HG03520 (cell line): ENCODE data around the gene RRP7A.
"Not testable (repeated sequence)": the region's sequence is repeated elsewhere in the genome, so short reads cannot be mapped to it uniquely, and the experiment has no call there.

Experiments
- ATAC-seq: cut with Tn5 transposase; IDR thresholded peaks from one replicate; pipeline ENCODE4 v1.9.1; 2021; ENCODE audit warnings: mild to moderate bottlenecking, moderate library complexity; ENCODE audit not compliant: unreplicated experiment

The RRP7A gene

DNA sequence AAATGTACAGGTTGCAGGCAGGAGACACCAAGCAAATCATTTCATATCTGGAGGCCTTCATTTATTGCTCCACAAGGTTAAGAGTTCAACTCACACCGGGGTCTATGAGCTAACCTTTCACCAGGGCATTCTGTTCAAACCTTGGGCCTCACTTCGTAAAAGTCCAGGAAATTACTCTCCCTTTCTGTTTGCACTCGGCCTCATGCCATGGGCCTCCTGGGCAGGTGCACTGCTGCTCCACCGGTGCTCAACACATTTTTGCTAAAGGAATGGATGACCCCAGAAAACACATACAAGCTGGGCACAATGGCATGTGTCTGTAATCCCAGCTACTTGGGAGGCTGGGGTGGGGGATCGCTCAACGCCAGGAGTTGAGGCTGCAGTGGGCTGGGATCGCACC lies 16.6 kb upstream of the RRP7A start:
- ATAC-seq: no peak

DNA sequence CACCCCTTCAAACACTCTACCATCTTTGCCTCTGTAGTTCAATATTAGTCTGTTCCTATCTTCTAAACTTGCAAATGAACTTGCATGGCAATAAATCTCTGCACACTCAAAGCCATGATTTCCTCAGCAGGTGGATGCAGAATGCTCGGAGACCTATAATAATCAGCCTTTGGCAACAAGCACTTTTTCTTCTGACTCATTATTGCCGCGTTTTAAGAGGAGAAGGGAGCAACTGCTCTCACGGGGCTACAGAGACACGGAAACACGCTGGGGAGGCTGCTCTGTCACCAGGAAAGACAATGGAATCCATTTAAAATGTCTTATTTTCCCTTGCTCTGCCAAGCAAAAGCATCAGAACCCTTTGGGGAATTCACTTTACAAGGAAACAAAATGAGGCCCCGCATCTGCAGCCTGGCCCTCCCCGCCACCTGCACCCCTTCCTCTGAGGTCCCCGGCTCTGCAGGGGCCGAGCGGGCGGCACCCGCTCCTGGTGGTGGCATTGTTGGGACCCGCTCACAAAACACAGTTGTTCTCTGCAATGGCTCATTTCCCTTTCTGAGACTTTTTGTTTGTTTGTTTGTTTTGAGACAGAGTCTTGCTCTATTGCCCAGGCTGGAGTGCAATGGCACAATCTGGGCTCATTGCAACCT lies 15.6 kb upstream of the RRP7A start:
- ATAC-seq: not testable (repeated sequence)

DNA sequence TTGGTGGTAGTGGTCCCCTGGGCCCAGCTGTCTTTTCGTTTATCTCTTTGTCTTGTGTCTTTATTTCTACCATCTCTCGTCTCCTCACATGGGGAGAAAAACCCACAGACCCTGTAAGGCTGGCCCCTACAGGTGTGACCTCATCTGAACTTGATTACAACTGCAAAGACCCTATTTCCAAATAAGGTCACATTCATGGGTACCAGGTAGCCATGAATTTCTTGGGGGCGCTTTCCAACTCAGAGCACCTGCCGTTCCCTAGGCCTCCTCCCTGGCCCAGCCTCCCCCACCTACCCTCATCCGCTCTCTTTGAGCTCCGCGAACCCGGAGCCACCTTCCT lies 14.0 kb upstream of the RRP7A start:
- no peak for ATAC-seq

DNA sequence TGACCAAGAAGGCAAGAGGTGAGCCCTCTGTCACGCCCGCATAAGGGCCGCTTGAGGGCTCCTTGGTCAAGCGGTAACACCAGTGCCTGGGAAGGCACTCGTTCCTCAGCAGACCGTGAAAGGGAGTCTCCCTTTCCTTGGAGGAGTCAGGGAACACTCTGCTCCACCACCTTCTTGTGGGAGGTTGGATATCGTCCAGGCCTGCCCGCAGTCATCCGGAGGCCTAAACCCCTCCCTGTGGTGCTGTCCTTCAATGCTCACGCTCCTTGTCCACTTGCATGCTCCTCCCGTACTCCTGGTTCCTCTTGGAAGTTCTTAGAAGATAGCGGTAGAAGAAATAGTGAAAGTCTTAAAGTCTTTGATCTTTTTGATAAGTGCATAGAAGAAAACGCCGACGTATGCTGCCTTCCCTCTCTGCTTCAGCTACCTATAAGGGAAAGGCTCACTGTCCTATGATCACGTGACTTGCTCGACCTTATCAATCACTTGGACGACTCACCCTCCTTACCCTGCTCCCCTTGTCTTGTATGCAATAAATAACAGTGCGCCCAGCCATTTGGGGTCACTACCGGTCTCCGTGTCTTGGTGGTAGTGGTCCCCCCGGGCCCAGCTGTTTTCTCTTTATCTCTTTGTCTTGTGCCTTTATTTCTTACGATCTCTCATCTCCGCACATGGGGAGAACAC lies 11.9 kb upstream of the RRP7A start:
- ATAC-seq: not testable (repeated sequence)

DNA sequence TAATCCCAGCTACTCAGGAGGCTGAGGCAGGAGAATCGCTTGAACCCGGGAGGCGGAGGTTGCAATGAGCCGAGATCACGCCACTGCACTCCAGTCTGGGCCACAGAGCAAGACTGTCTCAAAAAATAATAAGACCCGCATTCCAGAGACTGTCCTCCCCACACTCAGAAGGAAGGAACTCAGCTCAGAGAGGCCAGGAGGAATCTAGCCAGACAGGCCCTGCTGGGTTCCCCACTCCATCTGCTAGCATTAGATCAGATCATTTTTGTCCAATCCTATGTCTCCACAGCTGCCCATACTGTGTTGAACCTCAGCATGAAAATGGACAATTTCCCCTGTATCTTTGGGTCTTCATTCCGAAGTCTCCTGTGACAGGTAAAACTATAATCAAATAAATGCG lies 9.8 kb upstream of the RRP7A start:
- ATAC-seq: not testable (repeated sequence)

DNA sequence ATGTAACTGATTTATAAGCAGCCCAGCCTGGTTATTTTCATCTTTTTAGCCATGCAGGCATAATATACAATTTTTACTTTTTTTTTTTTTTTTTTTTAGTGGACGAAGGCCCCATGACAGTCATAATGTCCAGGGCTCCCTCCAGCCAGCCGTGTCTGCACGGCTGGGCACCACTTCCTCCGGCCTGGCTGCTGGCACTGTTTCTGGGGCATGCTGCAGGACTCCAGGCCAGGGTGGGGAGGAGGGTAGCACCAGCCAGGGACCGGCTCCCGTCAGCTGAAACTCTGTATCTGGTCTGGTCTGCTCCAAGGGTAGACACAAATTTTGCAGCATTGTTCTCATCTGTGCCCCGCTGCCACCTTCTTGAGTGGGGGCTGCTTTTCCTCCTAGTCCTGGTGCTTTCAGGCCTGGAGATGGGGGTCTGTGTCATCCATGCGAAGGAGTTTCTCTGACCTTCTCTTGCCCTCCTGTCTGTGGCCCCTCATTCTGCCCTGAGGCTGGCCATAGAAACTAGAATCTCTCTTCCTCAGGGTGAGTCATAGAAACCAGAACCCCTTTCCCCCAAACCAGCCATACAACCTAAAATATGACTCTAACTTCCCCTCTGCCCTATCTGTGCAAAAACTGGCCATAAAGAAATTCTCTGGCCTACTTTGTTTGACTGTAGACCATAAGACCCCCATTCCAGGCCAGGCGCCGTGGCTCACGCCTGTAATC lies 9.2 kb upstream of the RRP7A start:
- no peak for ATAC-seq

DNA sequence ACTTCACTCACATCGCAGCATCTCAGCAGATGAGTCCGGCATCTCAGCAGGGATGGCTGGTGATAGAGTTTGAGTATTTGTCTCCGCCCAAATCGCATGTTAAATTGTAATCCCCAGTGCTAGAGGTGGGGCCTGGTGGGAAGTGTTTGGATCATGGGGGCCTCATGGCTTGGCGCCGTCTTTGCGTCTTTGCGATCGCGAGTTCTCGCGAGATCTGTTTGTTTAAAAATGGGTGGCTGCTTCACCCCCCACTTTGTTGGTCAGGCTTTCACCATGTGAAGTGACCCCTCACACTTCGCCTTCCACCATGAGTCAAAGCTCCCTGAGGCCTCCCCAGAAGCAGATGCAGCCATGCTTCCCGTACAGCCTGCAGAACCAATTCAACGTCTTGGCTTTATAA lies 3.0 kb upstream of the RRP7A start:
- no peak for ATAC-seq

DNA sequence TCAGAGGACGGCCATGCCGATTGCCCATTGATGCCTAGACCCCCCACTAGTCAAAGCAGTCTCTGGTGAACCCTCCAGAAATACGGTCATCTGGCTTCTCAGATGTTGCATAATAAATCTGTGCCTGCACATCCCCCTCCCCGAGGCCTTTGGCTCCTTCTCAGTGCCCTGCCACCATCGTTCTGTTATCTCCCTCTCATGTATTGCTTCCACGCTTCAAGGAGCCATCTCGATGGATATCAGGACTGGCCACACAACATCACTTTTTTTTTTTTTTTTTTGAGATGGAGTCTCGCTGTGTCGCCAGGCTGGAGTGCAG lies 1.6 kb upstream of the RRP7A start:
- no peak for ATAC-seq

DNA sequence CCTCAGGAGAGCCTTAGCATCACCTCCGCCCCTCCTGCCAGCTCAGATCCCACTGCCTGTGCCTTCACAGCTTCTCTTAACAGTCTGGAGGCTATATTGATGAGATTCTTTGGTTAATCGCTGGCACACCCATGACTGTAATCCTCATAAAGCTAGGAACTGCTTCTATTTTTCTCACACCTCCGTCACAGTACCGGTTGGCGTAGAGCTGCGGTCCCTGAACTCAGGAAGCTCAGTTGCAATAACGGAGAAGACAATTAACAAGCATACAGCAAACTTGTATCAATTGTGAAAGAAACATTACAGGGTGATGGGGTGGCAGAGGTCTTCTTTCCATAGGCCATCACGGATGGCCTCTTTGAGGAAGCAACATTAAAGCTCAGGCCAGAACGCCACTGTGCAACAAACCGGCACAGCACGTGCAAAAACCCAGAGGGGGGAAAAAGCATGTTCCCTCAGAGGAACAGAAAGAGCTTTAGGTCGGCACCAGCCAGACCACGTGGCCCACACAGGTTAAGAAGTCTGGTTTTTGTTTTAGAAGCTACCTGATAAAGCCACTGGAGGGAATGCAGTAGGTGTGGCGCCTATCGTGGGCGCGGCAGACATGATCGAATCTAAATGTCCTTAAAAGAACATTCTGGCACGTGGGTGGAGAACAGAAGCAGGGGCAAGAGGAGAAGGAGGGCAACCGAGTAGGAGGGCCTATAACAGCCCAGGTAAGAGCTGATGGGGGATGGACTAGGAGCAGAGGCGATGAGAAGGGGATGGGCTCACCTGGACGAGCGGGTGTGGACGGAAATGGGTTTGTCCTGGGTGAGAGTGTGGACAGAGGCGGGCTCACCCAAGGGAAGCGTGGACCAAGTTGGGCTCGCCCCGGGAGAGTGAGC lies 715 bp downstream of the RRP7A start:
- ATAC-seq: not testable (repeated sequence)

DNA sequence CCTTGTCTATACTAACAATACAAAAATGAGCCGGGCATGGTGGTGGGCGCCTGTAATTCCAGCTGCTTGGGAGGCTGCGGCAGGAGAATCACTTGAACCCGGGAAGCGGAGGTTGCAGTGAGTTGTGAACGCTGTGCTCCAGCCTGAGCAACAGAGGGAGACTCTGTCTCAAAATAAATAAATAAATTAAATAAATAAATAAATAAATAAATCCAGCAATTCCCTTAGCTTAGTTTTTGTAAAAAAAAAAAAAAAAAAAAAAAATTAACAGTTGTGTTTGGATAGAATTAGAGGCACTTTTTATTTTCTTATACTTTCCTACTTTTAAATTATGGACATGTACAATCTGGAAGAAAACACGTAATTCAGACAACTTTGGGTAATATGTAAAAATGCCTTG lies 2.5 kb downstream of the RRP7A start:
- not testable (repeated sequence) for ATAC-seq

DNA sequence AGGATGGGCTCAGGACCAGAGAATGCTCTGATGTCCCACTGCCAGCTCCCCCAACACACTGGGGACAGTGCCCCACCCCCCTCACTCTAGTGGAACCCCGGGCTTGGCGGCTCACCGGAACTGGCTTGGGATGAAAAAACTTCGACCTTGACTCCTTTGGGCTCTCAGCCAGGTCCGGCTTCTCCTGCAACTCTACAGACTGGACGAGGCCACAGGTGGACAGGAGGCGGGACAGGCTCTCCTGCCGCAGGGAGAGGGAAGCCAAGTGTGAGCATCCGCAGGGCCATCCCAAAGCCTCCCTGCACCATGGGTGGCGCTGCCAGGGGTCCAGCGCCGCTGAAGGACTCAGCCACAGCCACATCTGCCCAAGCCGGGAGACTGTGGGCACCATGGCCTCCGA lies 3.7 kb downstream of the RRP7A start:
- ATAC-seq: no peak

DNA sequence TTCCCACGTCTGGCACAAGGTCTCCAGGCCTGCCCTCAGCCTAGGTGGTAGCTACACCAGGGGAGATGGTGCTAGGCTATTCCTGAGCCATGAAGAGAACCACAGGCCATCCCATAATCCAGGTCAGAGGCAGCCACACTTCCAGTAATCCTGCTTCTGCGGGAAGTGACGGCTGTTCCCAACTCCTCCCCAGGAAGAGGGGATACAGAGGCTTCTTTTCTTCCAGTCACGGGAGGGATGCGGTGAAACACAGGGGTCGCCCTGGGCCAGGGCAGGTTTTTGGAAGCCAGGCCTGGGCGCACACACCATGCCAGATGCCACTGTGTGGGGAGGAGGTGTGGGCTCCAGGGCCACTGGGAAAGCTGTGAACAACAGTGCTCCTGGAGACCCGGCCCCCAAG lies 4.3 kb downstream of the RRP7A start:
- not testable (repeated sequence) for ATAC-seq

DNA sequence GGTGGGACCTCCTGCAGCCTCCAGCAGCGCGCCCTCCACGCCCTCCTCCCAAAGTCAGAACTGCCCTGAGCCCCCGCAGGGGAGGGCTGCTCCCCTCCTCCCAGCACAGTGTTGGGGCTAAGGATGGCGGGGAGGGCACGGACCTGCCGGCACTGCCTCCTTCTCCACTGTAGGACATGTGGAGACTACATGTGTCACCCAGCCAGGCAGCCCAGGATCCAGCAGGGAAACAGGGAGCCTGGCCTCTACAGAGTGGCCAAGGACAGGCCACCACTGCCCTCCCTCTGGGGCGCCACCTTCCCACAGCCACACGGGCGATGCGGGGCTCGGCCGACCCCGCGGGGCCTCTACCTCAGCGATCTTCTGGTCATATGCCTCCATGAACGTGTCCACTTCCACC lies 5.3 kb downstream of the RRP7A start:
- ATAC-seq: not testable (repeated sequence)

DNA sequence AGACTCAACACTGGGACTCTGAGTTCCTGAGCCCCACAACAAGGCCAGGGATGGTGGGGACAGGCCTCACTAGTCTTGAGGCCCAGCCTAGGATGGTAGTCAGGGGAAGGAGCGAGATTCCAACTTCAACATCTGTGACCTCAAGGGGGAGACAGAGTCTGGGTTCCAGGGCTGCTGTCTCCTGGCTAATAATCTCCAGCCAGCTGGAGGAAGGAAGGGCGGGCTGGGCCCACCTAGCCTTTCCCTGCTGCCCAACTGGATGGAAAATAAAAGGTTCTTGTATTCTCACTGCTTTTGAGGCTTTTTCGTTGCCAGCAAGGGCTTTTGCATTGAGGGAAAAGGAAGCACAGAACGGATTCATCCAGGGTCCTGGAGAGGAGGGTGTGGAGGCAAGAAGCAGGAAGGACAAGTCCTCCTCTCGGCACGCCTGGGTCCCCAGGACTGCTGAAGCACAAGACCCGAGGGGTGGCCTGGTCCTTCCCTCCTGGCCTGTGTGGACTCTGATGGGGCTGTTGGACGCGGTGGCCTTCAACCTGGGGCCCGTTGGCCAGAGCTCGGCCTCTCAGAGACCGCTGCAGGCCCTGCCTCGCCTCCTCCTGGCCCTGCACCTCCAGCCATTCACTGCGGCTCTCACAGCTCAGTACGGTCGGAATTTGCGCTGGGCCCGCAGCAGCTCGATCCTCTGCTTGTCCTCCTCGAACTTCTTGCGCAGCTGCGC lies 7.2 kb downstream of the RRP7A start:
- ATAC-seq: not testable (repeated sequence)

DNA sequence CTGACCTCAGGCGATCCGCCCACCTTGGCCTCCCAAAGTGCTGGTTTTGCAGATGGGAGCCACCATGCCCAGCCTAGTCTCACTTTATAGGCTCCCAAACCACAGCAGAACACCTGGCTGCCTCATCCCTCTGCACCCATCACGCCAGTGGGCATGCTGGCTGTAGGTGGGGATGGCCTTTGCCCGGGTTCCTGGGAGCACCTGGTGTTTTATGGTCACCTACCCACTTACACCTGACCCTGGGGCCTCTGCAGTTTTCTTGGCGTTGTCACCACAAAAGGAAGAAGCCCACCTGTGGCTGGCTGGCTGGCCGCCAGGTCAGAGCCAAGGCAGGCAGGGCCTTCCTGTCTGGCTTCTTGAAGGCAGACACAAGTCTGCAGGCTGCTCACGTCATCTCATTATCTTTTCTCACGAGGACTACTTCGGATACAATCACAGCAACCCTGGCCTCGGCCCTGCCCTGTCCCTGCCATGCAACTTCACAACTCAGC lies 8.2 kb downstream of the RRP7A start:
- no peak for ATAC-seq

DNA sequence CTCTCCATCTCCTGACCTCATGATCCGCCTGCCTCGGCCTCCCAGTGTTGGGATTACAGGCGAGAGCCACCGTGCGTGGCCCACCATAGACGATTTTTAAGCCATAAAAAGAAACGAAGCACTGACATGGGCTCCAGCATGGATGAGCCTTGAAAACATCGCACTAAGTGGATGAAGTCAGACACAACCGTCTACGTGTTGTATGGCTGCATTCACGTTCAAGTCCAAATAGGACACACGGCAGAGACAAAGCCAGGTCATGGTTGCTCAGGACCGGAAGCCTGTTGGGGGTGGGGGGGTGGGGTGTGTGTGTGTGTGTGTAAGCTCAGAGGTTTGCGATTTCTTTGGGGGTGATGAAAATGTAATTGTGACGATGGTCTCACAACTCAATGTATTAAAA lies 10.0 kb downstream of the RRP7A start:
- no peak for ATAC-seq

DNA sequence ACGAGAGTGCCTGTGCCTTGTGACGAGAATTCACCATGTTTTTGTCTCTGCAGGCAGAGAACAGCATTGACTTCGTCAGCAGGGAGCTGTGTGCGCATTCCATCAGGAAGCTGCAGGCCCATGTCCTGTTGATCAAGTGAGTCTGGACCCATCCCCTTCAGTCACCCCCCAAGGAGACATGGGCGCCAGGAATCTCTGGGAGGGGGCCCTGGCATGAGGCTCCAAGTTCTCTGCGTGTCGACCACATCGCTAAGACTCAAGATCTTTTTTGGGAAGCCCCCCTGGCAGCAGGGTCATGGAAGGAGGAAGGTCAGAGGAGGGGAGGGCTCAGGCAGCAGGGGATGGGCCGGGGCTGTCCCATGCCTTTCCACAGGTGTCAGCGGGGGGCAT lies 10.6 kb downstream of the RRP7A start:
- not testable (repeated sequence) for ATAC-seq

DNA sequence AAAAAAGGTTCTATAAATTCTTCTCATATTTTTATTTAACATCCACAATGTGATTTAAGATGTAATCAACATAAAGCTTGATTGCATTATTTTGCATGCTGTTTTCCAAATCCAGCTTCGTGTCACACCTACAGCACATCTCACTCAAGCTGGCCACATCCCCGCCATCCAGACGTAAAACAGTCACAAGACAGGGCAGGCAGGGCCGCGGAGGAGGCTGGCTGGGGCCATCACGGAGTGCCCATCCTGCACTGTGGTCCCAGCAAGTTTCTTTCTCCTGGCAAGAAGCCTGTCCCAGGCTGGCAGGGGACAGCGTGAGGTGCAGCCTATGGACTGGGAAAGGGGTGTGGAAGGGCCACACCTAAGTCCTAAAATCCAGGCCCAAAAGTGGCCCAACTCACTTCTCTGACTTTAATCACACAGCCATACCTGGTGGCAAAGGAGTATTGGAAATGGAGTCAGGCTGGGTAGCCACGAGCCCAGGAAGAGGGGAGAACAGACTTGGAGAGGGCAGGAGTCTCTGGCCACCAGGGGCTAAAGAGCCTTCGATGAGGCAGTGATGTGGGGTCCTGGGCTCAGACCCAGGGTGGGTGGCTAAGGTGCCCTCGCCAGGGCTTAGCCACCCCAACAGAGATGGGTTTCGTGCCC lies 11.1 kb downstream of the RRP7A start:
- ATAC-seq: not testable (repeated sequence)

DNA sequence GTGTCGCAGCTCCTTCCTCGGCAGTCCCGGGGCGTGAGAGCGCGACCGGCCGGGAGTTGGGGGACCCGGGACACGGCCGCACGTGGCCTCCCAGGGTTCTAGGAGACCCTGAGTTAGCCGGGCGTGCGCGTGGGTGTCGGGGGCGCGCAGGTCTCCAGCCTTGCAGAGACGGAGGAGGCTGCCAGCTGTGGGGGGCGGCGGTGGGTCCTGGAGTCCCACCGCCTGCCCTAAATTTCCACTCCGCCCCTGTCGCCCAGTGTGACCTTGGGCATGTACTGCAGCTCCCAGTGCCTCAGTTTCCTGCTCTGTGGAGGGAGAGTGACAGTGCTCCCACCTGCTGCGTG lies 18.8 kb downstream of the RRP7A start:
- ATAC-seq: no peak

DNA sequence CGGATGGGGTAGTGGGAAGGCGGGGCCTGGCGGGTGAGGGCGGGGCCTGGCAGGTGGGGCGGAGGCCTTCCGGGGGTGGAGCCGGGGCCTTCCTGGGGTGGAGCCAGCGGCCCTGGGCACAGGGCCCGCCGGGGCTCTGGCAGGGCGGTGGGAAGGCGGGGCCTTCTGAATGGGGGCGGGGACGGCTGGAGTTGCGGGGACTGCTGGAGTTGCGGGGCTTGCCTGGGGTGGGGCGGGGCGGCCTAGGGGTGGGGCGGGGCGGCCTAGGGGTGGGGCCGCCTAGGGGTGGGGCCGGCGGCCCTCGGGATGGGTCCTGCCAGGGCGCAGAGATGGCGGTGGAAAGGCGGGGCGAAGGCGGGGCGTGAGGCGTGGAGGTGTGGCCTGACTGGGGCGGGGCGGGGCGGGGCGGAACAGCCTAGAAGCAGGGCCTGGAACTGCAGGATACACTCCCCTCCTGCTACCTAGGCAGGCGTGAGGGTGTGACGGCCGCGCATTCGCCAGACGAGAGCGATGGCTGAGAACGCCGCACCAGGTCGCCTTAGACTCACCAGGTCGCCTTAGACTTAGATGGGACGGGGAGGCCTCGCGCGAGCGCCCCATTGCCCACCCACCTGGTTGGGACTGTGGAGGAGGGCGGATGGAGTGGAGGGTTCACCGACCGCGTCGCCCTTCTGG lies 19.3 kb downstream of the RRP7A start:
- ATAC-seq: peak; percentile 72
